Erythroblast (primary cell): ENCODE results near the gene SAMM50.

Experiments
- DNase-seq, 2 experiments: peaks; one replicate each; lab custom pipeline; 2025; lab: John Stamatoyannopoulos, UW
- GATA1 ChIP-seq: IDR thresholded peaks from 2 replicates; pipeline ENCODE4 v1.6.1; 2011; ENCODE audit warnings: low read depth, mild to moderate bottlenecking, control low read depth, low read length, moderate library complexity
- POLR2A ChIP-seq: IDR thresholded peaks from 2 replicates; pipeline ENCODE4 v1.6.1; 2011; ENCODE audit warnings: mild to moderate bottlenecking, low read length

The SAMM50 gene

DNA sequence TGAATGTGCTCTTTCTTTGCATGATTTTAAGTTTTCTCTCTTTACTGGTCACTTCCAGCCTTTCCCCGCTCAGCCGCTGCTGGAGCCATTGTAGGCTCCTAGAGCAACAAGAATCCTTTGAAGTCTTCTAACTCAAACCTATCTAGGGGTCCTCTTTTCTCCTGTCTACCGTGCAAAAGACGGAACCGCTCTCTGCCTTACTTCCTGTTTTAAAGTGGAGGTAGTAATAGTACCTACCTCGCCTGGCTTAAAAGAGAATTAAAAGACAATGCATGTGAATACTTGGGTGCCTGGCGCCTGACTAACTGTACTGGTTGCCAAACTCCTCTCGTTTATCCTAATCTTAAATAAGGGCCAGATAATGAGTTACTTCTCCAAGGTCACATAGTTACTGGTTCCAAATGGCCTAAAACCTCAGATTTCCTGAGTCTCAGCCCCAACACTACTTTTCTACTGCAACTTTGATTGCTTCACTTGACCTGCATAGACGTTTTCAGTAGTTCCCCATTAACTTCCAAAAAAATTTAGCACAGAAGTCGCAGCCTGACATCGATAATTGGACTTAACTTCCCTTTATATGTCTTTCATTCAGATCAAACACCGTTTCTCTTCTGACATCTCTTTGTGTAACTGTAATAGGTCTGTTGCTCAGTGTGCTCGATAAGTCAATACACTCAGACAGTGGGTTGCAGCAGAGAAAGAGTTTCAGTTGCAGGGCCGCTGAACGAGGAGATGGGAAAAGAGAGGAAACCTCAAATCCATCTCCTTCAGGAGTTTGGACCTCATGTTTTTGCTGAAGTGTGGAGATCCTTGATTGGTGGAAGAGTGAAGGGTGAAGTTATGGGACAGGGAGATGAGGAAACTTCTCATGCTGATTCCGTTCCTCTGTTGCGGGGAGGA is 891 bp downstream of the SAMM50 start:
- TF ChIP-seq GATA1 (no peak), POLR2A (no peak)
- DNase-seq, result peak; percentile 38 to 48

DNA sequence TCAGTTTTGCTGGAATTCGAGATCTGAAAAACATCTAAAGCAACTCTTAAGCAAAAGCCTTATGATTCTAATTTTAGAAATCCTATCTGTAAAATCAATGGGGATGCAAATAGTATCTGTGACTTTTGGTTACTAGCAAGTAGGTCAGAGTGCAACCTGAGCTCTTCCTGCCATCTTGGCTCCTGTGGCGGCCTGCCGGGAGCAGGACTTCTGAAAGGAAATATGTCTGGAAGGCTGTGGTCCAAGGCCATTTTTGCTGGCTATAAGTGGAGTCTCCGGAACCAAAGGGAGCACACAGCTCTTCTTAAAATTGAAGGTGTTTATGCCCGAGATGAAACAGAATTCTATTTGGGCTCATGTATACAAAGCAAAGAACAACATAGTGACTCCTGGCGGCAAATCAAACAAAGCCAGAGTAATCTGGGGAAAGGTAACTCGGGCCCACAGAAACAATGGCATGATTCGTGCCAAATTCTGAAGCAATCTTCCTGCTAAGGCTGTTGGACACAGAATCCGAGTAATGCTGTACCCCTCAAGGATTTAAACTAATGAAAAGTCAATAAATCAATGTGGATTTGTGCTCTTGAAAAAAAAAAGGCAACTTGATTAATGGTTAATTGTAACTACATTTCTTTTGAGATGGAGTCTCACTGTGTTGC is 1.7 kb downstream of the SAMM50 start:
- no peak for TF ChIP-seq POLR2A
- TF ChIP-seq GATA1, result no peak
- DNase-seq, result no peak

DNA sequence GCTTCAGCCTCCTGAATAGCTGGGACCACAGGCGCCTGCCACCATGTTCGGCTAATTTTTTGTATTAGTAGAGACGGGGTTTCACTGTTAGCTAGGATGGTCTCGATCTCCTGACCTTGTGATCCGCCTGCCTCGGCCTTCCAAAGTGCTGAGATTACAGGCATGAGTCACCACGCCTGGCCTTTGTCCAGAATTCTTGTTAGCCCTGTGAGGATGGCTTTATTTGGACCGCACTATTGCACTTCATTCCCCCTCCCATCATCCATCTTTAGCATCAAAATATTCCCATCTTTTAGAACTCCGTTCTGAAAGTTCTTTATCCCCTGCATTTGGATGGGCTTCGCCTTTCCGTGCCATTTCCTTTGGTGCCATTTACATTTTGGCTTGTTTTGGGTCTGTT is 2.6 kb downstream of the SAMM50 start:
- peak; percentile 13 to 21 for DNase-seq
- no peak for TF ChIP-seq GATA1
- no peak for TF ChIP-seq POLR2A

DNA sequence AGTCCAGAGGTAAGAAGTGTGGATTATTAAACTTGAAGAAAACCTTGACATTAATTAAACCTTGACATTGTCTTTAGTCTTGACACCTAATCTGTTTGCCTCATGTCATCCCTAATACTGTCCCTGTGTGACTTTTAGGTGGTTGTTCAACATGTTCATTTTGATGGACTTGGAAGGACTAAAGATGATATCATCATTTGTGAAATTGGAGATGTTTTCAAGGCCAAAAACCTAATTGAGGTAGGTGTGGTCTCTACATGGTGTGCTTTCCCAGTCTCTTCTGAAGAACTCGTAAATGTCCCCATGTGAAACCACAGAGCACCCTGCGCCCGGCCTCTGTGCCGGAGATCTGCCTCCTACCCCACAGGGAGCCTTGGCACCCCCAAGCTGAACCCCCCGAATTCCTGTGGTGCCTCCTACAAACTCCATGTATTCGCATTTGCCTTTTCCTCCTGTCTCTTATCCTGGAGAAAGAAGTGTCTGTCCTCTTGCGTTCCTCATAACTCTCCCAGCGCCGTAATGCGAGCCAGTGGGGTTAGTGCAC is 9.1 kb downstream of the SAMM50 start:
- no peak for TF ChIP-seq GATA1
- TF ChIP-seq POLR2A, result no peak
- no peak for DNase-seq

DNA sequence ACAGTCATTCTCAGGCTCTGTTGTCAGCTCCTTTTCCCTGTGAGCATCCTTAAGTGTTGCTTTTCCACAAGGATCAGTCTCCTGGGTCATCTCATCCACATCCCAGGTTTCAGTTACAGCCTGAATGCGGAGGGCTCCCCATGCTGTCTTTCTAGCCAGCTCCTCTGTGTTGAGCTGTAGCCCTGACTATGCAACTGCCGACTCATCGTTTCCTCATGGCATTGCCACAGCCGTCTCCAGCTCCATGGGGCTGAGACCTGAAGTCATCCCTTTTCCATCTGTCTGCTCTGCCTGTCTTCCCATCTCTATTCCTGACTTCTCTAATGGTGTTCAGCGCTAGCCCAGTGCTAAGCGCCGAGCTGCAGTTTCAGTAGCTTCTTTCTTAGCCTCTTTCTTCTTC is 11.8 kb downstream of the SAMM50 start:
- DNase-seq, result peak; percentile 20 to 61
- TF ChIP-seq GATA1, result no peak
- no peak for TF ChIP-seq POLR2A

DNA sequence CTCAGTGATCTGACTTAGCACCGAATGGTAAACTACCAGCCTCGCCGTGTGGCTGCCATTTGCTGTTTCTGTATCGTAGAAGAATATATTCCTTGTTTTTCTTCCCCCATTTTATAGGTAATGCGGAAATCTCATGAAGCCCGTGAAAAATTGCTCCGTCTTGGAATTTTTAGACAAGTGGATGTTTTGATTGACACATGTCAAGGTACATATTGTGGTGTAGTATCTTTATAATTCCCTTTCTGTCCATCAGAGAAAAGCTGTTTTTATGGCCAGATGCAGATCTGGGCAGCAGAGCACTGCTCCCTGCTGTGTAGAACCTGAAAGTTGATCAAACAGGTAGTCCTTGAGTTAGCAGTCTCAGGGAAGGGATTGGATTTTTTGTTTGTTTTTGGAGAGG is 13.4 kb downstream of the SAMM50 start:
- TF ChIP-seq POLR2A (no peak), GATA1 (no peak)
- no peak for DNase-seq

DNA sequence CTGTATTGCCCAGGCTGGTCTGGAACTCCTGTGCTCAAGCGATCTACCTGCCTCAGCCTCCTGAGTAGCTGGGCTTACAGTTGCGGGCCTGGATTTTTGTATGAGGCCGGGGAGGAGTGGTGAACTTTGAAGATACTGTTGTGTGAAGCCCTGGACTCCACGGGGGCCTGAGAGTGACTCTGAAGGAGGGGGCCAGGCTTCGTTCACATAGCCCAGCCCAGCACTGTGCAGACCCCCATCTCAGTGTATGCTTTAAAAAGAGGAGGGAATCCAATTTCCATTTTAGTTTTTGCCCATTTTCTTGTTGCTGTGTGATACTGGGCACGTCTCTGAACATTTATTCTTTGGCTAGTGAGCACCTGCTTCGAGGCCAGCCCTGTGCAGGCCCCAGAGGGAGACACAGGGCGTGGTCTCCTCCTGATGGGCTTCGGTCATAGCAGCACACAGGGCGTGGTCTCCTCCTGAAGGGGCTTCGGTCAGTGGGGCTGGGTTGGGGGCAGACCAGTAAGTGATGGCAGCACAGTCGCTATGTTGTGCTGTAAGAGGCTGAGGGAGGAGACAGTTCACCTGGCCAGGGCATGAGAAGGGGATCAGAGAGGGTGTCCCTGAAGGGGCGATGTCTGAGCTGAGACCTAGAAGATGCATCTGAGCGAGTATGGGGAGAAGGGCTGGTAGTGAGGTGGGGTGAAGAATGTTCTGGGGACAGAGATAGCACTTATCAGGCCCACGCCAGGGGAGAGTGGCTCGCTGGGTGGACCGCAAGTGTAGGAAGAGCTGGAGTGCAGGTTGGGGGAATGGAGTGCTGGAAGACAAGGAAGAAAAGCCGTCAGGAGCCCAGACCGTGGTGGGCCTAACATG is 14.0 kb downstream of the SAMM50 start:
- DNase-seq, result peak; percentile 92 to 96

DNA sequence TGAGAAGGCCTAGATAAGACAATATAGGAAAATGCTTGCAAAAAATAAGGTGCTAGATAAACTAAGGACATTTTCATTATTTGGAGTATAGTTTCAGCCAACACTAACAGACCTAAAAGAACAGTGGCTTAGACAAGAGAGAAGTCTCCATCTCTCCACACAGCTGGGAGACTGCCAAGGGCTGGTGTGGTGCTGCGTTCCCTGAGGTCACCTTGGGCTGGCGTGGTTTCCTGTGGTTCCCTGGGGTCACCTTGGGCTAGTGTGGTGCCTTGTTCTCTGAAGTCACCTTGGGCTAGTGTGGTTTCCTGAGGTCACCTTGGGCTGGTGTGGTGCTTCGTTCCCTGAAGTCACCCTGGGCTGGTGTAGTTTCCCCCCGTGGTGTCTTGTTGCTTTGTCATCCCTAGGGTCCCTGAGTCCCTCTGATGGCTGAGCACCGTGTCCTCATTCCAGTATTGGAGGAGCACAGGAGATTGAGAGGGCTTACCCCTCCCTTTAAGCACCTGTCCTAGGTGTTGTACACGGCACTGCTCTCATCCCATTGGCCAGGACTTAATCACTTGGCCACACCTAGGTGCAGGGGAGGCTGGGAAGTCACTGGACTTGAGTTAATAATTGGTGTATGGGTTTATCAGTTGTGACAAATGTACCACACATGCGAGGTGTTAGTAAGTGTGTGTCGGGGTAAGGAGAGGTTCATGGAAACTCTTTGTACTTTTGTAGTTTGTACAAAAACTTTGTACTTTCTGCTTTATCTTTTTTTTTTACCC is 14.9 kb downstream of the SAMM50 start:
- TF ChIP-seq GATA1, result no peak
- peak; percentile 8 for TF ChIP-seq POLR2A
- peak; percentile 75 to 76 for DNase-seq

More for the DNA sequence above, 14.0 kb downstream of the SAMM50 start:
- TF ChIP-seq GATA1 (peak; percentile 82), POLR2A (peak; percentile 39)

DNA sequence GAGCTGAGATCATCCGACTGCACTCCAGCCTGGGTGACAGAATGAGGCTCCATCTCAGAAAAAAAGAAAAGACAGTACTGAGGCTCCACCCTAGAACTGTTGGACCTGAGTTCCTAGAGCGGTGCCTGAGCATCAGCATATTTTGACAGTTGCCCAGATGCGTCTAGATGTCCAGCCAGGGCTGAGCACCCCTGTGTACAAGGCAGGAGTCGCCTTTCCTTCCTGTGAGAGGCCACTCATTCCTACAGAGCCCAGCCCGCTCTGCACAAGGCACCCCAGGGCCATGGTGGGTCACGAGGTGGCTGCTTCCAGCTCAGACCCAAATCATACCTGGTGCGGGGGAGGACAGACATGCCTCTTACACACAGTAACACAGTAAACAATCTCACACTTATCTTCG is 15.9 kb downstream of the SAMM50 start:
- TF ChIP-seq POLR2A (no peak), GATA1 (no peak)
- DNase-seq, result no peak

DNA sequence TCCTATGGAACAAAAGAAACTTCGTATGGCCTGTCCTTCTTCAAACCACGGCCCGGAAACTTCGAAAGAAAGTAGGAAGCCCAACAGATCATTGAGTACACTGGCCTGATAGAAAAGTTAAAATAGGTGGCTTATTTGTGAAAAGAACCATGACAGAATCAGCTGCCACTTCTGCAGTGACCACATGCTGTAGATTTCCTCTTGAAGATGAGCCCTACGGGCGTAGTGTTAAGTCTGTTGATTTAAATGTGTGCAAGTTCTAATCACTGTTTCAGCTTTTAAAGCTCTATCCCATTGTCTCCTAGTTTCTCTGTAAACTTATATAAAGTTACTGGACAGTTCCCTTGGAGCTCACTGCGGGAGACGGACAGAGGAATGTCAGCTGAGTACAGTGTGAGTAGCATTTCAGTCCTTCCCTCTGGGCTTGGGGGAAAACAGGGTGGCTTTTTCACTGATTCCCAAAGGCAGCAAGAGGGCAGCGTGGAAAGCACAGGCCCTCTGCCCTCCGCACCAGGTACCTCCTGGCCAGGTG is 17.8 kb downstream of the SAMM50 start:
- DNase-seq, result no peak
- TF ChIP-seq GATA1 (no peak), POLR2A (no peak)

DNA sequence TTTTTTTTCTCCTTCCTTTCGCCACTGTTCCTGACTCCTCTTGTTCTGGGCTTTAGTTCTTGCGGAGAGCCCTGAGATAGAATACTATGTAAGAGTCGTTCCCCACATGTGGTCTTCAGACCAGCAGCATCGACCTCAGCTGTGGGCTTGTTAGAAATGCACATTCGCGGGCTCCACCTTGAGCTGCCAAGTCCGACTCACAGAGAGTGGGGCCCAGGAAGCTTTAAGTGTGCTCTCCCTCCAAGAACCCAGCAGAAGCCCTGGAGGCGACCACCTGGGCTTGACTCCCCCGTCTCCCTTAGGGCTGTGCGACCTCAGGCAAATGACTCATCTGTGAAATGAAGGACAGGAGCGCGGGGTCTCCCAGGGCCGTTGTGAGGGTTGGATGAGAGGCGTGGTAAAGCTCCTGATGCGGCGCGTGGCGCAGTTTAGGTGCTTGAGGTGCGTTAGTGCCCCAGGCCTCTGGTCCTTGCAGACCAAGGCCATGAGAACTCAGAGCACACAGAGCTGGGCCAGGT is 18.8 kb downstream of the SAMM50 start:
- TF ChIP-seq GATA1 (no peak), POLR2A (no peak)
- no peak for DNase-seq

DNA sequence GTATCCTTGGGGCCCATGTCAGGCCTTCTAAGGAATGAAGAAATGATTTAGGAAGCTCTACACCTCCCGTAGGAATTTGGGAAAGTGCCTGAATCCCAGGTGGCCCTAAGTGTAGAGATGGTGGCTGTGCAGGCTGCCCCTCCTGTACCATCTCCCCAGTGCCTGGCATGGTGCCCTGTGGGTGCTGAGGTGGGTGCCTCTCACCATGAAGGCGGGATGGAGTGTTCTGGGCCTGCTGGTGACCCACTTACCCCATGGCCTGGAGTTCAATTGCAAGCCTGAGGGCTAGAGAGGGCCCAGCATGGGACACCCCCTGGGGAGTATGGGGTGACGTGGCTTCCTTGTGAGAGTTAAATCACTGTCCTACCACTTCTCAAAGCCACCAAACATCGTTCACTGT is 19.8 kb downstream of the SAMM50 start:
- DNase-seq, result no peak
- TF ChIP-seq GATA1 (no peak), POLR2A (no peak)
